Mucosa of rectum (tissue), 2 donors: ENCODE data around the gene ARHGAP15.

Experiments
- H3K27ac ChIP-seq, 2 donors: one replicate each; pipeline ENCODE4 v1.7.0; 2013; ENCODE audit warnings: inconsistent platforms in 2 of 2, low read depth in 2 of 2, low read length in 2 of 2
- H3K27me3 ChIP-seq, 2 donors: one replicate each; pipeline ENCODE4 v1.7.0; 2013; ENCODE audit warnings: low read length in 2 of 2; ENCODE audit not compliant: control insufficient read depth in 2 of 2, insufficient read depth in 2 of 2
- H3K36me3 ChIP-seq, 2 donors: one replicate each; pipeline ENCODE4 v1.7.0; 2013; ENCODE audit warnings: low read length in 2 of 2; ENCODE audit not compliant: control insufficient read depth in 2 of 2, insufficient read depth in 2 of 2
- H3K4me1 ChIP-seq, 2 donors: one replicate each; pipeline ENCODE4 v1.7.0; 2013; ENCODE audit warnings: low read length in 2 of 2, mild to moderate bottlenecking in 1 of 2; ENCODE audit not compliant: control insufficient read depth in 2 of 2, insufficient read depth in 2 of 2
- H3K4me3 ChIP-seq, 2 donors: one replicate each; pipeline ENCODE4 v1.7.0; 2013; ENCODE audit warnings: low read length in 2 of 2
- H3K9ac ChIP-seq, 2 donors: one replicate each; pipeline ENCODE4 v1.7.0; 2013; ENCODE audit warnings: low read length in 2 of 2, low read depth in 1 of 2, mild to moderate bottlenecking in 1 of 2
- H3K9me3 ChIP-seq, 2 donors: one replicate each; pipeline ENCODE4 v1.7.0; 2013; ENCODE audit warnings: low read length in 2 of 2; ENCODE audit not compliant: control insufficient read depth in 2 of 2
- donor health status: healthy.
- donor health status: Normal muscosa, but diverticular disease.

ARHGAP15 gene

GRCh38 chr2:143611336-143611735 is 482.1 kb downstream of the ARHGAP15 start:
- Histone ChIP-seq H3K9me3 (no peaks in the 10 kb centered on the region), H3K27me3 (no peaks in the 10 kb centered on the region), H3K4me3 (no peak overlapping the region), H3K9ac (no peak overlapping the region), H3K36me3 (no peaks in the 10 kb centered on the region), H3K4me1 (no peaks in the 10 kb centered on the region), H3K27ac (no peak overlapping the region)

- no peaks in the 10 kb centered on the region for H3K9me3 ChIP-seq
- no peaks in the 10 kb centered on the region for H3K36me3 ChIP-seq
- no peaks in the 10 kb centered on the region for H3K27me3 ChIP-seq
- no peak overlapping the region for H3K27ac ChIP-seq
- H3K4me3 ChIP-seq = no peak overlapping the region
- H3K4me1 ChIP-seq = no peaks in the 10 kb centered on the region
- H3K9ac ChIP-seq = no peak overlapping the region
Observed at GRCh38 chr2:143615562-143615961, 486.3 kb downstream of the ARHGAP15 start.

- H3K27ac ChIP-seq = no peak overlapping the region
- no peaks in the 10 kb centered on the region for H3K4me1 ChIP-seq
- H3K27me3 ChIP-seq = no peaks in the 10 kb centered on the region
- no peaks in the 10 kb centered on the region for H3K36me3 ChIP-seq
- no peaks in the 10 kb centered on the region for H3K9me3 ChIP-seq
- H3K9ac ChIP-seq = no peak overlapping the region
- H3K4me3 ChIP-seq = no peak overlapping the region
Observed at GRCh38 chr2:143616452-143616851, 487.2 kb downstream of the ARHGAP15 start.

GRCh38 chr2:143617803-143618415 is 488.7 kb downstream of the ARHGAP15 start:
- Histone ChIP-seq H3K4me3 (no peak overlapping the region), H3K9ac (no peak overlapping the region), H3K9me3 (no peaks in the 10 kb centered on the region), H3K36me3 (no peaks in the 10 kb centered on the region), H3K27me3 (no peaks in the 10 kb centered on the region), H3K27ac (no peak overlapping the region), H3K4me1 (no peaks in the 10 kb centered on the region)

- no peaks in the 10 kb centered on the region for H3K9me3 ChIP-seq
- H3K27ac ChIP-seq = no peak overlapping the region
- H3K36me3 ChIP-seq = peaks cover 0 to 3% of the 10 kb centered on the region in 2 donors
- no peaks in the 10 kb centered on the region for H3K4me1 ChIP-seq
- H3K4me3 ChIP-seq = no peak overlapping the region
- H3K27me3 ChIP-seq = no peaks in the 10 kb centered on the region
- no peak overlapping the region for H3K9ac ChIP-seq
Observed at GRCh38 chr2:143622106-143622505, 492.9 kb downstream of the ARHGAP15 start.

- Histone ChIP-seq H3K27ac (no peak overlapping the region), H3K4me3 (no peak overlapping the region), H3K9me3 (no peaks in the 10 kb centered on the region), H3K27me3 (no peaks in the 10 kb centered on the region), H3K36me3 (peaks cover 0 to 3% of the 10 kb centered on the region in 2 donors), H3K4me1 (no peaks in the 10 kb centered on the region), H3K9ac (no peak overlapping the region)
Observed at GRCh38 chr2:143623231-143623908, 494.2 kb downstream of the ARHGAP15 start.

- Histone ChIP-seq H3K9ac (no peak overlapping the region), H3K4me1 (no peaks in the 10 kb centered on the region), H3K4me3 (no peak overlapping the region), H3K27me3 (no peaks in the 10 kb centered on the region), H3K9me3 (no peaks in the 10 kb centered on the region), H3K36me3 (peaks cover 0 to 3% of the 10 kb centered on the region in 2 donors), H3K27ac (no peak overlapping the region)
Observed at GRCh38 chr2:143623909-143624260, 494.7 kb downstream of the ARHGAP15 start.

GRCh38 chr2:143629340-143629739 is 500.1 kb downstream of the ARHGAP15 start:
- Histone ChIP-seq H3K36me3 (no peaks in the 10 kb centered on the region), H3K27ac (no peak overlapping the region), H3K4me1 (no peaks in the 10 kb centered on the region), H3K9ac (no peak overlapping the region), H3K9me3 (no peaks in the 10 kb centered on the region), H3K4me3 (no peak overlapping the region), H3K27me3 (no peaks in the 10 kb centered on the region)

GRCh38 chr2:143632751-143633374 is 503.6 kb downstream of the ARHGAP15 start:
- Histone ChIP-seq H3K27me3 (no peaks in the 10 kb centered on the region), H3K9me3 (no peaks in the 10 kb centered on the region), H3K4me3 (no peak overlapping the region), H3K4me1 (no peaks in the 10 kb centered on the region), H3K27ac (no peak overlapping the region), H3K36me3 (peaks cover 0 to 3% of the 10 kb centered on the region in 2 donors), H3K9ac (no peak overlapping the region)

- Histone ChIP-seq H3K27me3 (no peaks in the 10 kb centered on the region), H3K9me3 (no peaks in the 10 kb centered on the region), H3K4me1 (no peaks in the 10 kb centered on the region), H3K9ac (no peak overlapping the region), H3K36me3 (peaks cover 0 to 3% of the 10 kb centered on the region in 2 donors), H3K4me3 (no peak overlapping the region), H3K27ac (no peak overlapping the region)
Observed at GRCh38 chr2:143633419-143633818, 504.2 kb downstream of the ARHGAP15 start.
